HEK293 (cell line): ENCODE results near the gene ORM2.

Experiments used
- CTCF ChIA-PET: fragments of 350-600 bp; formaldehyde crosslinking; extraction: SDS; loops from one replicate; lab custom pipeline; 2021; ENCODE audit warnings: antibody characterized with exemption; lab: Yijun Ruan, JAX
- POLR2A ChIA-PET: fragments of 300-600 bp; formaldehyde crosslinking; extraction: SDS; loops from one replicate; lab custom pipeline; 2020; ENCODE audit warnings: antibody characterized with exemption, inconsistent platforms; lab: Yijun Ruan, JAX
- H3K27ac ChIP-seq: fragments of 200-500 bp; sonication (Bioruptor generic); 2 replicates; pipeline ENCODE4 v1.5.1; 2014; ENCODE audit warnings: low read depth, low read length, control low read depth, inconsistent platforms; ENCODE audit errors: extremely low read depth
- H3K36me3 ChIP-seq, 2 experiments: fragments of 200-500 bp in 1 of 2; sonication (Bioruptor generic) in 1 of 2; 1 replicate in 1 of 2; 2 replicates in 1 of 2; pipeline ENCODE4 v1.5.1; 2014 to 2017; ENCODE audit warnings: inconsistent platforms in 2 of 2, low read length in 2 of 2; ENCODE audit not compliant: control insufficient read depth in 2 of 2, insufficient read depth in 1 of 2
- H3K4me1 ChIP-seq: fragments of 200-500 bp; sonication (Bioruptor generic); 2 replicates; pipeline ENCODE4 v1.5.1; 2014; ENCODE audit warnings: mild to moderate bottlenecking, low read length, inconsistent platforms; ENCODE audit not compliant: control insufficient read depth, insufficient read depth
- H3K4me3 ChIP-seq: 2 replicates; pipeline ENCODE4 v1.5.1; 2011; ENCODE audit warnings: low read depth, mild to moderate bottlenecking, control low read depth, low read length, moderate library complexity
- H3K9me3 ChIP-seq: fragments of 200-500 bp; sonication (Bioruptor generic); 2 replicates; pipeline ENCODE4 v1.5.1; 2014; ENCODE audit warnings: low read depth, low read length, inconsistent platforms; ENCODE audit not compliant: control insufficient read depth, insufficient read depth
- CTCF ChIP-seq: fragments of 450-650 bp; formaldehyde crosslinking; IDR thresholded peaks from 2 replicates; pipeline ENCODE4 v1.5.1; 2016; ENCODE audit warnings: missing biosample characterization, missing genetic modification characterization
- GFI1B ChIP-seq: fragments of 450-650 bp; formaldehyde crosslinking; IDR thresholded peaks from 2 replicates; pipeline ENCODE4 v1.5.1; 2016; ENCODE audit warnings: missing biosample characterization, missing genetic modification characterization
- HOXA7 ChIP-seq: sonication (generic); formaldehyde crosslinking; IDR thresholded peaks from 2 replicates; pipeline ENCODE4 v1.8.1; 2022; ENCODE audit warnings: missing genetic modification reagents, borderline replicate concordance
- KLF10 ChIP-seq: fragments of 450-650 bp; IDR thresholded peaks from 2 replicates; pipeline ENCODE4 v1.5.1; 2018; ENCODE audit warnings: missing biosample characterization, mild to moderate bottlenecking, missing genetic modification characterization
- KLF16 ChIP-seq: fragments of 450-650 bp; formaldehyde crosslinking; IDR thresholded peaks from 2 replicates; pipeline ENCODE4 v1.5.1; 2017; ENCODE audit warnings: missing biosample characterization, missing genetic modification characterization
- OVOL3 ChIP-seq: fragments of 450-650 bp; formaldehyde crosslinking; IDR thresholded peaks from 2 replicates; pipeline ENCODE4 v1.5.1; 2016; ENCODE audit warnings: missing biosample characterization, missing genetic modification characterization
- PATZ1 ChIP-seq: fragments of 450-650 bp; formaldehyde crosslinking; IDR thresholded peaks from 2 replicates; pipeline ENCODE4 v1.5.1; 2016; ENCODE audit warnings: missing biosample characterization, missing genetic modification characterization
- YY1 ChIP-seq: fragments of 450-650 bp; formaldehyde crosslinking; IDR thresholded peaks from 2 replicates; pipeline ENCODE4 v1.5.1; 2018; ENCODE audit warnings: missing biosample characterization, missing genetic modification characterization
- ZBTB20 ChIP-seq: fragments of 450-650 bp; formaldehyde crosslinking; IDR thresholded peaks from 2 replicates; pipeline ENCODE4 v1.5.1; 2016; ENCODE audit warnings: missing biosample characterization, missing genetic modification characterization
- ZBTB48 ChIP-seq: fragments of 450-650 bp; formaldehyde crosslinking; IDR thresholded peaks from 2 replicates; pipeline ENCODE4 v1.5.1; 2016; ENCODE audit warnings: missing biosample characterization, missing genetic modification characterization
- ZFHX2 ChIP-seq: fragments of 450-650 bp; formaldehyde crosslinking; conservative IDR thresholded peaks from 2 replicates; pipeline ENCODE4 v1.5.1; 2016; ENCODE audit warnings: missing biosample characterization, missing genetic modification characterization
- ZFP41 ChIP-seq: fragments of 450-650 bp; formaldehyde crosslinking; IDR thresholded peaks from 2 replicates; pipeline ENCODE4 v1.5.1; 2016; ENCODE audit warnings: missing biosample characterization, missing genetic modification characterization, borderline replicate concordance
- ZIC2 ChIP-seq: fragments of 450-650 bp; formaldehyde crosslinking; IDR thresholded peaks from 2 replicates; pipeline ENCODE4 v1.5.1; 2016; ENCODE audit warnings: missing biosample characterization, missing genetic modification characterization
- ZNF19 ChIP-seq: fragments of 450-650 bp; formaldehyde crosslinking; IDR thresholded peaks from 2 replicates; pipeline ENCODE4; 2016; ENCODE audit warnings: missing biosample characterization, missing genetic modification characterization, low read depth
- ZNF248 ChIP-seq: fragments of 450-650 bp; formaldehyde crosslinking; IDR thresholded peaks from 2 replicates; pipeline ENCODE4 v1.5.1; 2017; ENCODE audit warnings: missing biosample characterization, missing genetic modification characterization
- ZNF280C ChIP-seq: fragments of 450-650 bp; formaldehyde crosslinking; IDR thresholded peaks from 2 replicates; pipeline ENCODE4 v1.5.1; 2016; ENCODE audit warnings: missing biosample characterization, missing genetic modification characterization
- ZNF354C ChIP-seq: fragments of 450-650 bp; formaldehyde crosslinking; IDR thresholded peaks from 2 replicates; pipeline ENCODE4 v1.5.1; 2016; ENCODE audit warnings: missing biosample characterization, missing genetic modification characterization, low read depth, borderline replicate concordance
- ZNF394 ChIP-seq: fragments of 450-650 bp; formaldehyde crosslinking; IDR thresholded peaks from 2 replicates; pipeline ENCODE4 v1.5.1; 2016; ENCODE audit warnings: missing biosample characterization, missing genetic modification characterization, mild to moderate bottlenecking, moderate library complexity, borderline replicate concordance
- ZNF423 ChIP-seq: fragments of 450-650 bp; formaldehyde crosslinking; IDR thresholded peaks from 2 replicates; pipeline ENCODE4 v1.5.1; 2016; ENCODE audit warnings: missing biosample characterization, missing genetic modification characterization
- ZNF510 ChIP-seq: fragments of 450-650 bp; formaldehyde crosslinking; IDR thresholded peaks from 2 replicates; pipeline ENCODE4 v1.5.1; 2018; ENCODE audit warnings: mild to moderate bottlenecking, missing genetic modification characterization, missing biosample characterization; ENCODE audit not compliant: insufficient replicate concordance
- ZNF521 ChIP-seq: fragments of 450-650 bp; formaldehyde crosslinking; IDR thresholded peaks from 2 replicates; pipeline ENCODE4 v1.5.1; 2017; ENCODE audit warnings: missing biosample characterization, mild to moderate bottlenecking, missing genetic modification characterization
- ZNF530 ChIP-seq: fragments of 450-650 bp; formaldehyde crosslinking; IDR thresholded peaks from 2 replicates; pipeline ENCODE4 v1.5.1; 2016; ENCODE audit warnings: low read depth, missing biosample characterization, missing genetic modification characterization
- ZNF585B ChIP-seq: fragments of 450-650 bp; formaldehyde crosslinking; IDR thresholded peaks from 2 replicates; pipeline ENCODE4 v1.5.1; 2016; ENCODE audit warnings: missing biosample characterization, missing genetic modification characterization
- ZNF624 ChIP-seq: fragments of 450-650 bp; formaldehyde crosslinking; IDR thresholded peaks from 2 replicates; pipeline ENCODE4 v1.5.1; 2017; ENCODE audit warnings: missing biosample characterization, missing genetic modification characterization
- ZNF626 ChIP-seq: fragments of 450-650 bp; sonication (Bioruptor Pico); formaldehyde crosslinking; IDR thresholded peaks from 2 replicates; pipeline ENCODE4 v1.5.1; 2018; ENCODE audit warnings: missing biosample characterization, missing genetic modification characterization, inconsistent platforms
- ZNF639 ChIP-seq: fragments of 450-650 bp; formaldehyde crosslinking; IDR thresholded peaks from 2 replicates; pipeline ENCODE4 v1.5.1; 2016; ENCODE audit warnings: missing biosample characterization, missing genetic modification characterization
- ZNF658 ChIP-seq: fragments of 450-650 bp; formaldehyde crosslinking; IDR thresholded peaks from 2 replicates; pipeline ENCODE4; 2016; ENCODE audit warnings: missing biosample characterization, missing genetic modification characterization
- ZNF701 ChIP-seq: fragments of 450-650 bp; formaldehyde crosslinking; IDR thresholded peaks from 2 replicates; pipeline ENCODE4 v1.5.1; 2016; ENCODE audit warnings: missing biosample characterization, missing genetic modification characterization
- ZNF76 ChIP-seq: fragments of 450-650 bp; formaldehyde crosslinking; IDR thresholded peaks from 2 replicates; pipeline ENCODE4; 2016; ENCODE audit warnings: low read depth, missing biosample characterization, missing genetic modification characterization, borderline replicate concordance
- ZNF843 ChIP-seq: fragments of 450-650 bp; formaldehyde crosslinking; IDR thresholded peaks from 2 replicates; pipeline ENCODE4 v1.5.1; 2016; ENCODE audit warnings: missing biosample characterization, missing genetic modification characterization
- ZSCAN30 ChIP-seq: fragments of 450-650 bp; IDR thresholded peaks from 2 replicates; pipeline ENCODE4 v1.5.1; 2018; ENCODE audit warnings: missing biosample characterization, mild to moderate bottlenecking, missing genetic modification characterization, moderate library complexity

Gene ORM2

GRCh38 chr9:114347675-114348074, 18.0 kb downstream of the ORM2 start:
- Histone ChIP-seq H3K4me3 (no peak overlapping the region), H3K27ac (no peak overlapping the region), H3K9me3 (no peaks in the 10 kb centered on the region), H3K36me3 (no peaks in the 10 kb centered on the region), H3K4me1 (peaks cover 8% of the 10 kb centered on the region)
- CTCF ChIA-PET = interaction anchor here (0.7 kb wide), 1 partner anchor 10 kb away, joined by 3 read pairs; no protein-coding TSS in a partner anchor
- TF ChIP-seq OVOL3 (no peak), ZNF585B (tag by site-specific recombination) (no peak), ZNF248 (tag by site-specific recombination) (no peak), ZSCAN30 (tag by site-specific recombination) (no peak), PATZ1 (tag by site-specific recombination) (no peak), KLF10 (tag by site-specific recombination) (no peak), ZNF423 (tag by site-specific recombination) (no peak), ZBTB48 (no peak), ZNF843 (tag by site-specific recombination) (no peak), ZNF354C (tag by site-specific recombination) (no peak), ZFP41 (tag by site-specific recombination) (no peak), ZNF394 (tag by site-specific recombination) (no peak), ZNF280C (tag by site-specific recombination) (no peak), ZNF701 (tag by site-specific recombination) (no peak), HOXA7 (CRISPR knock-in tag) (no peak), ZNF76 (no peak), ZNF530 (tag by site-specific recombination) (no peak), ZBTB20 (tag by site-specific recombination) (no peak), ZNF639 (tag by site-specific recombination) (no peak)
- POLR2A ChIA-PET = no interaction called here

DNA sequence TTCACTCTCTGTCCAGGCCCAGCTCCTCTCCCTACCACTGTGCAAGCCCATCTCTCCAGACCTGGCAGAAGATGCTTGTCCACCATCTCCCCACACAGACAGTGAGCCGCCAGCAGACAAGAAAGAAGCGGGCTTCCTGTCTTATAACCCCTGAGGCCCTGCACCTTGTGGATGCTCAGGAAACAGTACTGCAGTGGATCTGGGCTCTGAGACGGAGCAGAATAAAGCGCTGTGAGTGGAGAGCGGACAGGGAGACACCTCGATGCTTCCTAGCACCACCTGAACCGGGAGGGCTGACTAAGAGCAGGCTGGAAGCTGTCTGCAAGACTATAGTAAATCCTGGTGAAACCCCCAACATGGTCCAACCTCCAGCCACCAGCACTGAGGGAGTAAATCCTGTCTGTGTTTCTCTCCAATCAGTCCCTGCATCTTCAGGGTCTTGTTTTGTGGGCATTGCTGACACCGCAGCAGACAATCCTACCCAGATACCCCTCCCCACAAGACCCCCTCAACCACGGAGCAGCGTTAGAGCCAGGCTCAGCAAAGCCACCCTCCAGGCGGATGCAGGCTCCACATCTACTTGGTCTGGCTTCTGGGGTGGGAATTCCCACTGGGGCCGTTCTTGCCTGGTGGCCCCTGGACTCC, 18.7 kb downstream of the ORM2 start:
- Histone ChIP-seq H3K36me3 (no peaks in the 10 kb centered on the region), H3K9me3 (no peaks in the 10 kb centered on the region), H3K27ac (peak overlapping the region; percentile 53; the same call in 1 of the 2 replicates), H3K4me1 (peaks cover 8% of the 10 kb centered on the region), H3K4me3 (no peak overlapping the region)
- ChIA-PET POLR2A (interaction anchor here (0.7 kb wide), 1 partner anchor 20 kb away, joined by 3 read pairs; no protein-coding TSS in a partner anchor), CTCF (no interaction called here)
- TF ChIP-seq ZNF626 (tag by site-specific recombination) (no peak), ZNF19 (tag by site-specific recombination) (no peak), ZNF510 (tag by site-specific recombination) (no peak), KLF16 (tag by site-specific recombination) (no peak), ZNF624 (tag by site-specific recombination) (no peak), ZNF658 (no peak), ZIC2 (tag by site-specific recombination) (no peak), GFI1B (no peak), ZFHX2 (no peak), CTCF (tag by site-specific recombination) (no peak), YY1 (no peak), ZNF521 (tag by site-specific recombination) (no peak)
